Measurements from ENCODE around the gene INO80C.

- no peak for TF ChIP-seq POLR2A (IDR thresholded peaks at IDR 0.05)
- no peak for TF ChIP-seq CTCF (IDR thresholded peaks at IDR 0.05)
- TF ChIP-seq EP300 (IDR thresholded peaks at IDR 0.05) = no peak
Observed at GRCh38 chr18:35451916-35452315, 45.8 kb downstream of the INO80C start.

Data from tibial nerve (tissue), 4 donors.